Effector memory CD4-positive, alpha-beta T cell (primary cell): ENCODE results near the gene RBM23.

Experiments
- DNase-seq, 3 donors: peaks; one replicate each; pipeline ENCODE4 v3.0.0-alpha.2; 2020
- H3K27ac ChIP-seq: 2 replicates; pipeline ENCODE4 v1.7.0; 2013; ENCODE audit warnings: mild to moderate bottlenecking, low read length, moderate library complexity; ENCODE audit not compliant: insufficient read depth, poor library complexity, severe bottlenecking
- H3K27me3 ChIP-seq: replicated peaks from 2 replicates; pipeline ENCODE4 v1.7.0; 2013; ENCODE audit warnings: mild to moderate bottlenecking, low read length; ENCODE audit not compliant: insufficient read depth, control insufficient read depth, poor library complexity, severe bottlenecking
- H3K36me3 ChIP-seq: 2 replicates; pipeline ENCODE4 v1.7.0; 2013; ENCODE audit warnings: mild to moderate bottlenecking, low read length, moderate library complexity; ENCODE audit not compliant: control insufficient read depth, insufficient read depth
- H3K4me1 ChIP-seq: 2 replicates; pipeline ENCODE4 v1.7.0; 2013; ENCODE audit warnings: low read length, mild to moderate bottlenecking; ENCODE audit not compliant: control insufficient read depth, insufficient read depth, poor library complexity, severe bottlenecking
- H3K4me3 ChIP-seq: 2 replicates; pipeline ENCODE4 v1.7.0; 2013; ENCODE audit warnings: low read length, low read depth, mild to moderate bottlenecking; ENCODE audit not compliant: insufficient read depth, poor library complexity, severe bottlenecking
- H3K9me3 ChIP-seq: 2 replicates; pipeline ENCODE4 v1.7.0; 2013; ENCODE audit warnings: mild to moderate bottlenecking, low read length, moderate library complexity; ENCODE audit not compliant: control insufficient read depth

Gene RBM23

DNA sequence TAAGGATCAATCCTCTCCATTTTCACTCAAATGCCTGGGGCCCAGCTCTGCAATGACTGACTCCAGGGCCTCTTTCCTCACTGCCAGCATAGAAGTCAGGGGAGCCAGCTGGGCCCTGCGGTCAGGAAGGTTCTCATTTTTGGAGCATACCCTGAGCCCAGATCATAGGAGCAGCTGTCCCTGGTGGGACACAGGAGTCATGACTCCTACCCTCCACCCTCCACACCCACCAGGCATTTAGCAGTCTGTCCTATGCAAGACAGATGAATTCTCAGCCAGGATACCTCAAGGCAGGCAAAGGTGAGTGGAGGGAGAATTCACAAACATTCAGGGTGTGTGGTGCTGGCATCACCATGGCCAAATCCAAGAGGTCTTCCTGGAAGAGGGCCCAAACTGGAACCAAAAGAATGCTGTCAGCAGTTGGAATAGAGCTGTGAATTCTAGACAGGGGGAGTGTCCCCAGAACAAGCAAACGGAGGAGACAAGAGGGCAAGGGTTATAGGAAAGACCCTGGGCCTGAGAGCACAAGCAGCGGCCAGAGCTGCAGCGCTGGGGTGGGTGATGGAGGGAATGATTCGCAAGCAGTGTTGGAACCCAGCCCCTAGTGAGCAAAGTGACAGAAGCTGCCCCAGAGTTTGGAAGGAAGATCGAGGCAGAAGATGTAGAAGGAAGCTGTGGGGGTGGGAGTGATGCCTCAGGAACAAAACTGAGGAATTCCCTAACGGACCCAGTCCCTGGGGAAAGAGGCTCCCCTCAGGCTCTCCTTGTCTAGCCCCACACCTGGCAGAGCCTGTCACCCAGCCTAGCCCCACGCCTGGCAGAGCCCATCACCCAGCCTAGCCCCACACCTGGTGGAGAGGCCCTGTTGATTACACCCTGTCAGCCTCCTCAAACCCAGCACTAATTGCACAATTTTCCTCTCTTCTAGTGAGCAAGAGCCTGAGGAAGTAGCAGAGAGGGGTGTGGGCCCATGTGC is 40.4 kb downstream of the RBM23 start:
- H3K4me1 ChIP-seq: peaks cover 7% of the 10 kb centered on the region
- no peaks in the 10 kb centered on the region for H3K27me3 ChIP-seq
- DNase-seq: no peak
- no peak overlapping the region for H3K27ac ChIP-seq
- no peaks in the 10 kb centered on the region for H3K9me3 ChIP-seq
- H3K4me3 ChIP-seq: no peak overlapping the region
- peaks cover 59% of the 10 kb centered on the region for H3K36me3 ChIP-seq

- DNase-seq: no peak
- peaks cover 59% of the 10 kb centered on the region for H3K36me3 ChIP-seq
- no peaks in the 10 kb centered on the region for H3K9me3 ChIP-seq
- peak overlapping the region; percentile 8 for H3K27ac ChIP-seq
- H3K27me3 ChIP-seq: no peaks in the 10 kb centered on the region
- H3K4me1 ChIP-seq: peaks cover 16% of the 10 kb centered on the region
- no peak overlapping the region for H3K4me3 ChIP-seq
These were observed 41.9 kb downstream of the RBM23 start for GRCh38 chr14:22877000-22877501.

DNA sequence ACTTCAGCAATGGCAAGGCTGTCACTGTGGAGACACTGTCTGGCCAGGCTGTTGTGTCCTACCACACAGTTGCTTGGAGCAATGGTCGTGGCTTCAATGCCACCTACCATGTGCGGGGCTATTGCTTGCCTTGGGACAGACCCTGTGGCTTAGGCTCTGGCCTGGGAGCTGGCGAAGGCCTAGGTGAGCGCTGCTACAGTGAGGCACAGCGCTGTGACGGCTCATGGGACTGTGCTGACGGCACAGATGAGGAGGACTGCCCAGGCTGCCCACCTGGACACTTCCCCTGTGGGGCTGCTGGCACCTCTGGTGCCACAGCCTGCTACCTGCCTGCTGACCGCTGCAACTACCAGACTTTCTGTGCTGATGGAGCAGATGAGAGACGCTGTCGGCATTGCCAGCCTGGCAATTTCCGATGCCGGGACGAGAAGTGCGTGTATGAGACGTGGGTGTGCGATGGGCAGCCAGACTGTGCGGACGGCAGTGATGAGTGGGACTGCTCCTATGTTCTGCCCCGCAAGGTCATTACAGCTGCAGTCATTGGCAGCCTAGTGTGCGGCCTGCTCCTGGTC is 43.1 kb downstream of the RBM23 start:
- no peak overlapping the region for H3K27ac ChIP-seq
- H3K36me3 ChIP-seq: peaks cover 59% of the 10 kb centered on the region
- H3K27me3 ChIP-seq: no peaks in the 10 kb centered on the region
- no peak for DNase-seq
- H3K4me3 ChIP-seq: no peak overlapping the region
- H3K4me1 ChIP-seq: peaks cover 16% of the 10 kb centered on the region
- H3K9me3 ChIP-seq: no peaks in the 10 kb centered on the region

DNA sequence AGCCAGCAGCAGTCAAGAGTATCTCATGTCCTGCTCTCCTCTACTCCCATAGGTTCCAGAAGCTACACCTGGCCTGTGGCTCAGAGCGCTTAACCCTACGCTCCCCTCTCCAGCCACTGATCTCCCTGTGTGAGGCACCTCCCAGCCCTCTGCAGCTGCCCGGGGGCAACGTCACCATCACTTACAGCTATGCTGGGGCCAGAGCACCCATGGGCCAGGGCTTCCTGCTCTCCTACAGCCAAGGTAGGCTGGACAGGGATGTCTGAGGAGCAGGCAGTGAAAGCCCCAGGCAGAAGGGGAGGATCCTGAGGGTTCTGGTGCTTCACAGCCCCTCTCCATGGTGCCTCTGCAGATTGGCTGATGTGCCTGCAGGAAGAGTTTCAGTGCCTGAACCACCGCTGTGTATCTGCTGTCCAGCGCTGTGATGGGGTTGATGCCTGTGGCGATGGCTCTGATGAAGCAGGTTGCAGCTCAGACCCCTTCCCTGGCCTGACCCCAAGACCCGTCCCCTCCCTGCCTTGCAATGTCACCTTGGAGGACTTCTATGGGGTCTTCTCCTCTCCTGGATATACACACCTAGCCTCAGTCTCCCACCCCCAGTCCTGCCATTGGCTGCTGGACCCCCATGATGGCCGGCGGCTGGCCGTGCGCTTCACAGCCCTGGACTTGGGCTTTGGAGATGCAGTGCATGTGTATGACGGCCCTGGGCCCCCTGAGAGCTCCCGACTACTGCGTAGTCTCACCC is 43.8 kb downstream of the RBM23 start:
- peaks cover 59% of the 10 kb centered on the region for H3K36me3 ChIP-seq
- DNase-seq: no peak

GRCh38 chr14:22872833-22873520 is 46.0 kb downstream of the RBM23 start:
- peak overlapping the region; percentile 93 for H3K27ac ChIP-seq
- H3K4me1 ChIP-seq: peaks cover 29% of the 10 kb centered on the region
- no peaks in the 10 kb centered on the region for H3K9me3 ChIP-seq
- no peaks in the 10 kb centered on the region for H3K27me3 ChIP-seq
- peak overlapping the region; percentile 94 for H3K4me3 ChIP-seq
- H3K36me3 ChIP-seq: peaks cover 44% of the 10 kb centered on the region
- no peak for DNase-seq

More for the DNA sequence above, 43.8 kb downstream of the RBM23 start:
- Histone ChIP-seq H3K4me3 (no peak overlapping the region), H3K27me3 (no peaks in the 10 kb centered on the region), H3K27ac (no peak overlapping the region), H3K9me3 (no peaks in the 10 kb centered on the region), H3K4me1 (peaks cover 22% of the 10 kb centered on the region)

- Histone ChIP-seq H3K36me3 (peaks cover 36% of the 10 kb centered on the region), H3K27me3 (no peaks in the 10 kb centered on the region), H3K9me3 (no peaks in the 10 kb centered on the region), H3K4me1 (peaks cover 29% of the 10 kb centered on the region), H3K27ac (peak overlapping the region; percentile 93), H3K4me3 (peak overlapping the region; percentile 94)
- peak; percentile 45 to 67 (median 61) for DNase-seq
These were observed 46.7 kb downstream of the RBM23 start for GRCh38 chr14:22872033-22872832.

DNA sequence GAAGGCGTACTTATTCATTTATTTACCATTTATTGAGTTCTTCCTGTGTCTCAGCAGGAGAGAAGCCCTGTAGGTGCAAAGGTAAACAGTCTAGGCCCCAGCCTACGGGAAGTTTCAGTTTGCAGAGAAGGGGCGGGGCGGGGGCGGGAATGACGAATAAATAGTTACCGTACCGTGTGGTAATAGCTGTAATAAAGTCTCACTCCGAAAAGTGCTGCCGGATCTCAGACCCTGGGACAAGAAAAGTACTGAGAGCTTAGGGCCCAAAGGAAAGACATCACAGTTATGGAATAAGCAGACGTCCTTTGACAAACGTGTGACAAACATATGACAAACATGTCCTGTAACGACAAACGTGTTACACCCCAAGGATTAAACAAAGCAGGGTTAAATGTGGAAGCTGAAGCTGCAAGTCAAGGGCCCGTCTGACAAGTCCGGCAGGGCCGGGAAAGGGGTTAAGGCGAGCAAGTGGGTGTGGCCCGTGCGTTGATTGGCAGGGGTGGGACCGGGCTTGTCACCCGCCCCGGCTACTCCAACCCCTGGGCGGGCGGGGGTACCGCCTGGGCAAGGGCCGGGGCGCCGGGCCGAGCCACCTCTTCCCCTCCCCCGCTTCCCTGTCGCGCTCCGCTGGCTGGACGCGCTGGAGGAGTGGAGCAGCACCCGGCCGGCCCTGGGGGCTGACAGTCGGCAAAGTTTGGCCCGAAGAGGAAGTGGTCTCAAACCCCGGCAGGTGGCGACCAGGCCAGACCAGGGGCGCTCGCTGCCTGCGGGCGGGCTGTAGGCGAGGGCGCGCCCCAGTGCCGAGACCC is 47.5 kb downstream of the RBM23 start, which contains the start of gene LRP10:
TSS of gene LRP10 (plus strand) at position 517 of the 809 bp plus-strand sequence. CDS start 564 bp downstream, outside the sequence.
- peak within 1 kb of the TSS; percentile 94 for H3K4me3 ChIP-seq
- DNase-seq: peak; percentile 61 to 73 (median 68)
- H3K36me3 ChIP-seq: peaks cover 28% of the 10 kb centered on the region
- H3K9me3 ChIP-seq: no peaks in the 10 kb centered on the region
- peaks cover 29% of the 10 kb centered on the region for H3K4me1 ChIP-seq
- H3K27me3 ChIP-seq: no peaks in the 10 kb centered on the region
- peak within 1 kb of the TSS; percentile 93 for H3K27ac ChIP-seq

- Histone ChIP-seq H3K36me3 (peaks cover 22% of the 10 kb centered on the region), H3K9me3 (no peaks in the 10 kb centered on the region), H3K27me3 (no peaks in the 10 kb centered on the region), H3K4me3 (peak overlapping the region; percentile 94), H3K27ac (peak overlapping the region; percentile 93), H3K4me1 (peaks cover 29% of the 10 kb centered on the region)
- DNase-seq: no peak
These were observed 48.1 kb downstream of the RBM23 start for GRCh38 chr14:22870811-22871223.
